Glutamatergic neuron (in vitro differentiated cells): ENCODE results near the gene CHST7. TPM values are rescaled to one million over a fixed set of nuclear protein-coding genes. Genes with fewer than 3 reads are reported as not detected.
A peak's percentile ranks its signal among the peaks of the same experiment; 100 is the strongest.

Experiments
- DNase-seq: peaks from one replicate; pipeline ENCODE4 v3.0.0; 2022
- H3K27ac Mint-ChIP-seq: one replicate; pipeline ENCODE4 v1.8.0; 2020; ENCODE audit warnings: mild to moderate bottlenecking, mixed read lengths, inconsistent platforms; ENCODE audit not compliant: unreplicated experiment
- H3K27me3 Mint-ChIP-seq: one replicate; pipeline ENCODE4 v1.8.0; 2020; ENCODE audit warnings: mild to moderate bottlenecking, moderate library complexity, mixed read lengths, inconsistent platforms; ENCODE audit not compliant: unreplicated experiment
- H3K36me3 Mint-ChIP-seq: one replicate; pipeline ENCODE4 v1.8.0; 2020; ENCODE audit warnings: mild to moderate bottlenecking, mixed read lengths, inconsistent platforms; ENCODE audit not compliant: unreplicated experiment
- H3K4me1 Mint-ChIP-seq: one replicate; pipeline ENCODE4 v1.8.0; 2020; ENCODE audit warnings: mild to moderate bottlenecking, low read depth, mixed read lengths, inconsistent platforms; ENCODE audit not compliant: unreplicated experiment
- H3K4me3 Mint-ChIP-seq: one replicate; pipeline ENCODE4 v1.8.0; 2020; ENCODE audit warnings: mild to moderate bottlenecking, mixed read lengths, inconsistent platforms; ENCODE audit not compliant: unreplicated experiment
- H3K9me3 Mint-ChIP-seq: one replicate; pipeline ENCODE4 v1.8.0; 2020; ENCODE audit warnings: mild to moderate bottlenecking, moderate library complexity, mixed read lengths, inconsistent platforms; ENCODE audit not compliant: unreplicated experiment
- total RNA-seq: library from RNA; stranded (reverse); fragmentation: NEBNext Ultra II Directional; extraction: Animal tissue kit (Norgen Biotek cat#: 25700); gene quantifications from one replicate; pipeline ENCODE4 v1.2.1, GENCODE V29; 2021; ENCODE audit not compliant: unreplicated experiment
- TF ChIP-seq, protein P1 (sequence below): fragments of 200-600 bp; sonication (generic); IDR thresholded peaks from one replicate; pipeline ENCODE4 v1.5.0; 2021; ENCODE audit not compliant: partially characterized antibody, unreplicated experiment

CHST7 gene
- total RNA-seq, 1 donor from 2014 or later, result 1.7 TPM

- TF ChIP-seq, protein P1, sequence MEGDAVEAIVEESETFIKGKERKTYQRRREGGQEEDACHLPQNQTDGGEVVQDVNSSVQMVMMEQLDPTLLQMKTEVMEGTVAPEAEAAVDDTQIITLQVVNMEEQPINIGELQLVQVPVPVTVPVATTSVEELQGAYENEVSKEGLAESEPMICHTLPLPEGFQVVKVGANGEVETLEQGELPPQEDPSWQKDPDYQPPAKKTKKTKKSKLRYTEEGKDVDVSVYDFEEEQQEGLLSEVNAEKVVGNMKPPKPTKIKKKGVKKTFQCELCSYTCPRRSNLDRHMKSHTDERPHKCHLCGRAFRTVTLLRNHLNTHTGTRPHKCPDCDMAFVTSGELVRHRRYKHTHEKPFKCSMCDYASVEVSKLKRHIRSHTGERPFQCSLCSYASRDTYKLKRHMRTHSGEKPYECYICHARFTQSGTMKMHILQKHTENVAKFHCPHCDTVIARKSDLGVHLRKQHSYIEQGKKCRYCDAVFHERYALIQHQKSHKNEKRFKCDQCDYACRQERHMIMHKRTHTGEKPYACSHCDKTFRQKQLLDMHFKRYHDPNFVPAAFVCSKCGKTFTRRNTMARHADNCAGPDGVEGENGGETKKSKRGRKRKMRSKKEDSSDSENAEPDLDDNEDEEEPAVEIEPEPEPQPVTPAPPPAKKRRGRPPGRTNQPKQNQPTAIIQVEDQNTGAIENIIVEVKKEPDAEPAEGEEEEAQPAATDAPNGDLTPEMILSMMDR, result no peak
- peaks cover 9% of the 10 kb centered on the region for H3K9me3 Mint-ChIP-seq
- H3K4me1 Mint-ChIP-seq, result no peaks in the 10 kb centered on the region
- H3K36me3 Mint-ChIP-seq, result no peaks in the 10 kb centered on the region
- DNase-seq, result no peak
- H3K27me3 Mint-ChIP-seq, result peaks cover 3% of the 10 kb centered on the region
- H3K4me3 Mint-ChIP-seq, result no peak overlapping the region
- H3K27ac Mint-ChIP-seq, result no peak overlapping the region
Observed at GRCh38 chrX:46571423-46572339, 1.9 kb upstream of the CHST7 start.

GRCh38 chrX:46572340-46572936, 1.1 kb upstream of the CHST7 start:
- peaks cover 9% of the 10 kb centered on the region for H3K9me3 Mint-ChIP-seq
- H3K36me3 Mint-ChIP-seq, result no peaks in the 10 kb centered on the region
- peaks cover 3% of the 10 kb centered on the region for H3K27me3 Mint-ChIP-seq
- no peak overlapping the region for H3K4me3 Mint-ChIP-seq
- TF ChIP-seq, protein P1, result no peak
- no peak overlapping the region for H3K27ac Mint-ChIP-seq
- H3K4me1 Mint-ChIP-seq, result no peaks in the 10 kb centered on the region
- DNase-seq, result no peak

DNA sequence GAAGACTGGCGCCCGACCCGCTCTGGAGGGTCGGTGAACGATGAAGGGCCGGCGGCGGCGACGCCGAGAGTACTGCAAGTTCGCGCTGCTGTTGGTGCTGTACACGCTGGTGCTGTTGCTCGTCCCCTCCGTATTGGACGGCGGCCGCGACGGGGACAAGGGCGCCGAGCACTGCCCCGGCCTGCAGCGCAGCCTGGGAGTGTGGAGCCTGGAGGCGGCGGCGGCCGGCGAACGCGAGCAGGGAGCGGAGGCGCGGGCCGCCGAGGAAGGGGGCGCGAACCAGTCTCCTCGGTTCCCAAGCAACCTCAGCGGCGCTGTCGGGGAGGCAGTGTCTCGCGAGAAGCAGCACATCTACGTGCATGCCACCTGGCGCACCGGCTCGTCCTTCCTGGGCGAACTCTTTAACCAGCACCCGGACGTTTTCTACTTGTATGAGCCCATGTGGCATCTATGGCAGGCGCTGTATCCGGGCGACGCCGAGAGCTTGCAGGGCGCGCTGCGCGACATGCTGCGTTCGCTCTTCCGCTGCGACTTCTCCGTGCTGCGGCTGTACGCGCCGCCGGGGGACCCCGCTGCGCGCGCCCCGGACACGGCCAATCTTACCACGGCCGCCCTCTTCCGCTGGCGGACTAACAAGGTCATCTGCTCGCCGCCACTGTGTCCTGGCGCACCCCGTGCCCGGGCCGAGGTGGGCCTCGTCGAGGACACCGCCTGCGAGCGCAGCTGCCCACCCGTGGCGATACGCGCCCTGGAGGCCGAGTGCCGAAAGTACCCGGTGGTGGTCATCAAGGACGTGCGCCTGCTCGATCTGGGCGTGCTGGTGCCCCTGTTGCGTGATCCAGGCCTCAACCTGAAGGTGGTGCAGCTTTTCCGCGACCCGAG, 568 bp downstream of the CHST7 start:
- peak overlapping the region; percentile 74 for H3K4me3 Mint-ChIP-seq
- H3K36me3 Mint-ChIP-seq, result no peaks in the 10 kb centered on the region
- TF ChIP-seq, protein P1, result no peak
- peaks cover 8% of the 10 kb centered on the region for H3K9me3 Mint-ChIP-seq
- H3K4me1 Mint-ChIP-seq, result no peaks in the 10 kb centered on the region
- peak; percentile 59 for DNase-seq
- H3K27ac Mint-ChIP-seq, result no peak overlapping the region
- peaks cover 1% of the 10 kb centered on the region for H3K27me3 Mint-ChIP-seq

DNA sequence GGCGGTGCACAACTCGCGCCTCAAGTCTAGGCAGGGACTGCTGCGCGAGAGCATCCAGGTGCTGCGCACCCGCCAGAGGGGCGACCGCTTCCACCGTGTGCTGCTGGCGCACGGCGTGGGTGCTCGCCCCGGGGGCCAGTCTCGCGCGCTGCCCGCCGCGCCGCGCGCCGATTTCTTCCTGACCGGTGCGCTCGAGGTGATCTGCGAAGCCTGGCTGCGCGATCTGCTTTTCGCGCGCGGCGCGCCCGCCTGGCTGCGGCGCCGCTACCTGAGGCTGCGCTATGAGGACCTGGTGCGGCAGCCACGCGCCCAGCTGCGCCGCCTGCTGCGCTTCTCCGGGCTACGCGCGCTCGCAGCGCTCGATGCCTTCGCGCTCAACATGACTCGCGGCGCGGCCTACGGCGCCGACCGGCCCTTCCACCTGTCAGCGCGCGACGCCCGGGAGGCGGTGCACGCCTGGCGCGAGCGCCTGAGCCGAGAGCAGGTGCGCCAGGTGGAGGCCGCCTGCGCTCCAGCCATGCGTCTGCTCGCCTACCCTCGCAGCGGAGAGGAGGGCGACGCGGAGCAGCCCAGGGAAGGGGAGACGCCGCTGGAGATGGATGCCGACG, 1.3 kb downstream of the CHST7 start:
- H3K27me3 Mint-ChIP-seq, result peaks cover 1% of the 10 kb centered on the region
- H3K4me3 Mint-ChIP-seq, result peak overlapping the region; percentile 57
- H3K4me1 Mint-ChIP-seq, result no peaks in the 10 kb centered on the region
- H3K9me3 Mint-ChIP-seq, result peaks cover 8% of the 10 kb centered on the region
- DNase-seq, result peak; percentile 33
- TF ChIP-seq, protein P1, result no peak
- H3K36me3 Mint-ChIP-seq, result no peaks in the 10 kb centered on the region
- H3K27ac Mint-ChIP-seq, result no peak overlapping the region
